ENCODE data around the gene DCAF10. TPM values are rescaled to one million over a fixed set of nuclear protein-coding genes. Genes with fewer than 3 reads are reported as not detected.

DCAF10 gene
- total RNA-seq, 2 experiments from 2014 or later = 12.8 to 20.8 TPM

DNA sequence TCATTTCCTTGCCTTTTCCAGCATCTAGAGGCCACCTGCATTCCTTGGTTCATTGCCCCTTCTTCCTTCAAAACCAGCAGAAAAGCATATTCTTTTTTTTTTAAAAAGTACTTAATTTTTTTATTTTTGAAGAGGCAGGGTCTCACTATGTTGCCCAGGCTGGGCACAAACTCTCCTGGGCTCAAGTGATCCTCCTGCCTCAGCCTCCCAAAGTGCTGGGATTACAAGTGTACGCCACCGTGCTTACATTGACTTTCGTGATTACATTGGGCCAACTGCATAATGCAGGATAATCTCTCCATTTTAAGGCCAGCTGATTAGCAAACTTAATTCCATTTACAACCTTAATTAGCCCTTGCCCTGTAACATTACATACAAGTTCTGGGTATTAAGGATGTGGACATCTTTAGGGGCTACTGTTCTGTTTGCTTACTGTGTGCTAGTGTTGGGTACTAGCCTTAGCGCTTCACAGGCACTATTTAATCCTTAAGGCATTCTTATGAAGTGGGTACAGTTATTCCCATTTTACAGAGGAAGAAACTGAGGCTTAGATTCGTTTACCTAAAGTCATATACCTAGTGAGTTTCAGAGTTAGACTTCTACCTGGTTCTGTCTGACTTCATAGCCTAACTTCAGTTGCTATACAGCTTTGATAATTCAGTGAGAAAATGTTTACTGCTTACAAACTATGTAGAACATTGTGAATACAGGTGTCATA is 69.6 kb downstream of the DCAF10 start:
- no peak overlapping the region for H3K27ac ChIP-seq (ENCODE audit: low read depth, low read length, poor library complexity, severe bottlenecking)
- intact Hi-C loops (cut with micrococcal nuclease; ENCODE audit: unreplicated experiment) = no loop called here
- no peak for DNase-seq (ENCODE audit: low spot score)
- BruUV-seq (replicated peaks) = no TSS peak
- no peaks in the 10 kb centered on the region for H3K4me1 ChIP-seq (ENCODE audit: insufficient read depth, low read length, poor library complexity, severe bottlenecking)
- H3K4me2 ChIP-seq (ENCODE audit: low read length) = no peak overlapping the region
- no peak overlapping the region for H2AFZ ChIP-seq (ENCODE audit: low read length)
- H3K9me3 ChIP-seq (ENCODE audit: low read length) = no peaks in the 10 kb centered on the region
- peaks cover 21% of the 10 kb centered on the region; the same call in 1 of the 2 replicates for H3K36me3 ChIP-seq (ENCODE audit: insufficient read depth, low read length)
- TF ChIP-seq EZH2phosphoT487 (IDR thresholded peaks at IDR 0.05; ENCODE audit: borderline replicate concordance, low read depth, low read length) = no peak
- TF ChIP-seq, protein P1, sequence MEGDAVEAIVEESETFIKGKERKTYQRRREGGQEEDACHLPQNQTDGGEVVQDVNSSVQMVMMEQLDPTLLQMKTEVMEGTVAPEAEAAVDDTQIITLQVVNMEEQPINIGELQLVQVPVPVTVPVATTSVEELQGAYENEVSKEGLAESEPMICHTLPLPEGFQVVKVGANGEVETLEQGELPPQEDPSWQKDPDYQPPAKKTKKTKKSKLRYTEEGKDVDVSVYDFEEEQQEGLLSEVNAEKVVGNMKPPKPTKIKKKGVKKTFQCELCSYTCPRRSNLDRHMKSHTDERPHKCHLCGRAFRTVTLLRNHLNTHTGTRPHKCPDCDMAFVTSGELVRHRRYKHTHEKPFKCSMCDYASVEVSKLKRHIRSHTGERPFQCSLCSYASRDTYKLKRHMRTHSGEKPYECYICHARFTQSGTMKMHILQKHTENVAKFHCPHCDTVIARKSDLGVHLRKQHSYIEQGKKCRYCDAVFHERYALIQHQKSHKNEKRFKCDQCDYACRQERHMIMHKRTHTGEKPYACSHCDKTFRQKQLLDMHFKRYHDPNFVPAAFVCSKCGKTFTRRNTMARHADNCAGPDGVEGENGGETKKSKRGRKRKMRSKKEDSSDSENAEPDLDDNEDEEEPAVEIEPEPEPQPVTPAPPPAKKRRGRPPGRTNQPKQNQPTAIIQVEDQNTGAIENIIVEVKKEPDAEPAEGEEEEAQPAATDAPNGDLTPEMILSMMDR (conservative IDR thresholded peaks at IDR 0.05; ENCODE audit: low read length) = no peak
- no peaks in the 10 kb centered on the region for H4K20me1 ChIP-seq (ENCODE audit: insufficient read depth, low read length)
- H3K79me2 ChIP-seq (ENCODE audit: insufficient read depth, low read depth, low read length) = no peaks in the 10 kb centered on the region
- no peaks in the 10 kb centered on the region for H3K9me2 ChIP-seq (ENCODE audit: insufficient read depth, low read length)
- H3K4me3 ChIP-seq (ENCODE audit: low read depth, low read length, poor library complexity, severe bottlenecking) = no peak overlapping the region
- POLR2A ChIA-PET = interaction anchor here (1.0 kb wide), 1 partner anchor 12 kb away, joined by 3 read pairs; no protein-coding TSS in a partner anchor
- CTCF ChIA-PET (ENCODE audit: unreplicated experiment) = interaction anchor here (0.6 kb wide), 1 partner anchor 1399 kb away, joined by 3 read pairs; no protein-coding TSS in a partner anchor

DNA sequence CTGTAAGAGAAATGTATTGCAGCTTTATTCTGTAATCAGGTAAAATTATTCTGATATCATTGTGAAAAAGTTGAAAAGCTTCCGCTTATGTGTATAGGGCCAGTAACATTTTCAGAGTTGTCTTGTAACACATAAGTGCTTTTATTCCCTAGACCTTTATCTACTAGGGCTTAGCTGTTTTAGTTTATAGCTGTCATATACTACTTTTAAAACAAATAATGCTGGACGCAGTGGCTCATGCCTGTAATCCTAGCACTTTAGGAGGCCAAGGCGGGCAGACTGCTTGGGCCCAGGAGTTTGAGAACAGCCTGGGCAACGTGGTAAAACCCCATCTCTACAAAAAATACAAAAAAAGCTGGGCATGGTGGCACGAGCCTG is 70.2 kb downstream of the DCAF10 start:
- no peaks in the 10 kb centered on the region for H4K20me1 ChIP-seq (ENCODE audit: insufficient read depth, low read length)
- no peaks in the 10 kb centered on the region for H3K9me3 ChIP-seq (ENCODE audit: low read length)
- H3K79me2 ChIP-seq (ENCODE audit: insufficient read depth, low read depth, low read length) = no peaks in the 10 kb centered on the region
- TF ChIP-seq EZH2phosphoT487 (IDR thresholded peaks at IDR 0.05; ENCODE audit: borderline replicate concordance, low read depth, low read length) = no peak
- TF ChIP-seq, protein P1 (conservative IDR thresholded peaks at IDR 0.05; ENCODE audit: low read length) = no peak
- H3K27ac ChIP-seq (ENCODE audit: low read depth, low read length, poor library complexity, severe bottlenecking) = no peak overlapping the region
- DNase-seq (ENCODE audit: low spot score) = no peak
- no peak overlapping the region for H3K4me3 ChIP-seq (ENCODE audit: low read depth, low read length, poor library complexity, severe bottlenecking)
- H2AFZ ChIP-seq (ENCODE audit: low read length) = no peak overlapping the region
- POLR2A ChIA-PET = interaction anchor here (1.0 kb wide), 1 partner anchor 13 kb away, joined by 3 read pairs; no protein-coding TSS in a partner anchor
- intact Hi-C loops (cut with micrococcal nuclease; ENCODE audit: unreplicated experiment) = no loop called here
- peaks cover 17% of the 10 kb centered on the region; the same call in 1 of the 2 replicates for H3K36me3 ChIP-seq (ENCODE audit: insufficient read depth, low read length)
- no peak overlapping the region for H3K4me2 ChIP-seq (ENCODE audit: low read length)
- H3K4me1 ChIP-seq (ENCODE audit: insufficient read depth, low read length, poor library complexity, severe bottlenecking) = no peaks in the 10 kb centered on the region
- H3K9me2 ChIP-seq (ENCODE audit: insufficient read depth, low read length) = no peaks in the 10 kb centered on the region
- CTCF ChIA-PET (ENCODE audit: unreplicated experiment) = interaction anchor here (0.6 to 1.0 kb wide), 2 partner anchors 12 to 1400 kb away, joined by 3 read pairs; no protein-coding TSS in a partner anchor
- BruUV-seq (replicated peaks) = no TSS peak

DNA sequence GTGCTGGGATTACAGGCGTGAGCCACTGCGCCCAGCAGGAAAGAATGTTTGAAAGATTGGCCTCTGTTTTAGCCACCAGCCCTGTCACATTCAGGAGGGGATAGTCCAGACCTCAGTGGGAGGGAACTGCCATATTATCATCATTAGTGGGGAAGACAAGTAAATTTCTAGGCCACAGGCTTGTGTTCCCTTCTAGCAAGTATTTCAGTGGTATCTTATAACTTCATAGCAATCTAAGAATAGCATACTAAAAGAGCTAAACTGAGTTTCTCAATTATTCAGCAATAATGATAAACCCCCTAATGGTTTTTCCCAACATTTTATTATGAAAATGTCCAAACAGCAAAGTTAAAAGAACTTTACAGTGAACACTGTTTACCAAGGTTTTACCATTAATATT is 73.4 kb downstream of the DCAF10 start:
- no peaks in the 10 kb centered on the region for H3K4me1 ChIP-seq (ENCODE audit: insufficient read depth, low read length, poor library complexity, severe bottlenecking)
- CTCF ChIA-PET (ENCODE audit: unreplicated experiment) = no interaction called here
- intact Hi-C loops (cut with micrococcal nuclease; ENCODE audit: unreplicated experiment) = no loop called here
- POLR2A ChIA-PET = interaction anchor here (1.4 kb wide), 1 partner anchor 16 kb away, joined by 4 read pairs; no protein-coding TSS in a partner anchor
- H2AFZ ChIP-seq (ENCODE audit: low read length) = no peak overlapping the region
- TF ChIP-seq EZH2phosphoT487 (IDR thresholded peaks at IDR 0.05; ENCODE audit: borderline replicate concordance, low read depth, low read length) = no peak
- TF ChIP-seq, protein P1 (conservative IDR thresholded peaks at IDR 0.05; ENCODE audit: low read length) = no peak
- no peak overlapping the region for H3K4me2 ChIP-seq (ENCODE audit: low read length)
- H3K4me3 ChIP-seq (ENCODE audit: low read depth, low read length, poor library complexity, severe bottlenecking) = no peak overlapping the region
- peaks cover 23% of the 10 kb centered on the region for H3K36me3 ChIP-seq (ENCODE audit: insufficient read depth, low read length)
- H4K20me1 ChIP-seq (ENCODE audit: insufficient read depth, low read length) = no peaks in the 10 kb centered on the region
- BruUV-seq (replicated peaks) = no TSS peak
- no peaks in the 10 kb centered on the region for H3K79me2 ChIP-seq (ENCODE audit: insufficient read depth, low read depth, low read length)
- H3K27ac ChIP-seq (ENCODE audit: low read depth, low read length, poor library complexity, severe bottlenecking) = no peak overlapping the region
- H3K9me2 ChIP-seq (ENCODE audit: insufficient read depth, low read length) = no peaks in the 10 kb centered on the region
- no peak for DNase-seq (ENCODE audit: low spot score)
- H3K9me3 ChIP-seq (ENCODE audit: low read length) = peaks cover 6% of the 10 kb centered on the region; the same call in 1 of the 2 replicates

Data from OCI-LY7 (cell line).